GM20000 (cell line): ENCODE measurements around the gene SLIT3.
A peak's percentile ranks its signal among the peaks of the same experiment; 100 is the strongest.

Experiments
- DNase-seq: peaks from one replicate; pipeline ENCODE4 v3.0.0; 2012; ENCODE audit warnings: low spot score
- TF ChIP-seq, protein P1 (sequence below): IDR thresholded peaks from 2 replicates; pipeline ENCODE4 v1.5.1; 2012; ENCODE audit warnings: mild to moderate bottlenecking, control low read depth; ENCODE audit errors: extremely low read depth, missing control alignments

The SLIT3 gene

GRCh38 chr5:168951769-168952168 is 349.2 kb downstream of the SLIT3 start:
- TF ChIP-seq, protein P1, sequence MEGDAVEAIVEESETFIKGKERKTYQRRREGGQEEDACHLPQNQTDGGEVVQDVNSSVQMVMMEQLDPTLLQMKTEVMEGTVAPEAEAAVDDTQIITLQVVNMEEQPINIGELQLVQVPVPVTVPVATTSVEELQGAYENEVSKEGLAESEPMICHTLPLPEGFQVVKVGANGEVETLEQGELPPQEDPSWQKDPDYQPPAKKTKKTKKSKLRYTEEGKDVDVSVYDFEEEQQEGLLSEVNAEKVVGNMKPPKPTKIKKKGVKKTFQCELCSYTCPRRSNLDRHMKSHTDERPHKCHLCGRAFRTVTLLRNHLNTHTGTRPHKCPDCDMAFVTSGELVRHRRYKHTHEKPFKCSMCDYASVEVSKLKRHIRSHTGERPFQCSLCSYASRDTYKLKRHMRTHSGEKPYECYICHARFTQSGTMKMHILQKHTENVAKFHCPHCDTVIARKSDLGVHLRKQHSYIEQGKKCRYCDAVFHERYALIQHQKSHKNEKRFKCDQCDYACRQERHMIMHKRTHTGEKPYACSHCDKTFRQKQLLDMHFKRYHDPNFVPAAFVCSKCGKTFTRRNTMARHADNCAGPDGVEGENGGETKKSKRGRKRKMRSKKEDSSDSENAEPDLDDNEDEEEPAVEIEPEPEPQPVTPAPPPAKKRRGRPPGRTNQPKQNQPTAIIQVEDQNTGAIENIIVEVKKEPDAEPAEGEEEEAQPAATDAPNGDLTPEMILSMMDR = no peak
- DNase-seq = no peak

- TF ChIP-seq, protein P1 = no peak
- DNase-seq = no peak
Measured at GRCh38 chr5:168951356-168951755, 349.6 kb downstream of the SLIT3 start.

DNA sequence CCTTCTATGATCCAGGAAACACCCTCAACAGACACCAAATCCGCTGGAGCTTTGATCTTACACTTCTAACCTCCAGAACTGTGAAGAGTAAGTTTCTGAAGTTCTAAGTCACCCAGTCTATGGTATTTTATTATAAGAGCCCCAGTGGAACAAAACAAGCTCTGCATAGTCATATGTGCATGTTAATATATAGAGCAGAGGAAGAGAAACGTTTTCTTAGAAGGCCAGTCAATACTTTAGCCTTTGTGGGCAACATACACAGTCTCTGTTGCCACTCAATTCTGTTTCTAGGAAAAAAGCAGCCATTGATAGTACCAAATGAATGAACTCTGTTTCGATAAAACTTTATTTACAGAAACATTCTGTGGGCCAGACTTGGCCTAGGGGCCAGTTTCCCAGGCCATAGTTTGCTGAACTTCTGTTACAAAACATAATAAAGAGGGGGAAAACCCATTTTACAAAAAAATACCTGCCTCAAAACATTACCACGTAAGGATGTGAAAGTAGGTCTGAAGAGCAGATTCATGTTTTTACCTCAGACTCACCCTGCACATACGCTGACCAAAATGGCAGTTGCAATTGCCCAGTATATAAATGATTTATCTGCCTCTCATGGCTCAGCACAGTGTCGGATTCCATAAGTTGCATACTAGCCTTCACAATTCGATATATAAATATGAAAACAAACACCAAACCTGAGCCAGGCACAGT is 350.5 kb downstream of the SLIT3 start:
- TF ChIP-seq, protein P1 = no peak
- peak; percentile 18 for DNase-seq

DNA sequence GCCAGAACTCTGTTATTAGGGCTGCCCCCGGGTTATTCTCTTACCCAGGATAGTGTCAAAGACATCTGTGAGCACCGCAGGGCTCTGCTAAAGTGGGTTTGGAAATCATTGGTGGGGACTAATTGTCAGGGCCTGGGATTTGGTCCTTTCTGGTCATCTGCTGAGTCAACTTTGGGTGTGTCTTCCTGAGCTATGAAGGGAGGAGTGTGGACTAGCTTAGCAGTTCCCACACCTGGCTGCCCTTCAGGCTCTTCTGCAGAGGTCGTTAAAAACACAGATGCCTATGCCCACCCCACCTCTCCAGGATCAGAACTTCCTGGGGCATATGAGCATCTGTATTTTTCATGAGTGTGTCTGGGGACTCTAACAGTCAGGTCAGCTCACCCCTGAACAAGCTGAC is 352.2 kb downstream of the SLIT3 start:
- no peak for DNase-seq
- TF ChIP-seq, protein P1 = no peak

DNA sequence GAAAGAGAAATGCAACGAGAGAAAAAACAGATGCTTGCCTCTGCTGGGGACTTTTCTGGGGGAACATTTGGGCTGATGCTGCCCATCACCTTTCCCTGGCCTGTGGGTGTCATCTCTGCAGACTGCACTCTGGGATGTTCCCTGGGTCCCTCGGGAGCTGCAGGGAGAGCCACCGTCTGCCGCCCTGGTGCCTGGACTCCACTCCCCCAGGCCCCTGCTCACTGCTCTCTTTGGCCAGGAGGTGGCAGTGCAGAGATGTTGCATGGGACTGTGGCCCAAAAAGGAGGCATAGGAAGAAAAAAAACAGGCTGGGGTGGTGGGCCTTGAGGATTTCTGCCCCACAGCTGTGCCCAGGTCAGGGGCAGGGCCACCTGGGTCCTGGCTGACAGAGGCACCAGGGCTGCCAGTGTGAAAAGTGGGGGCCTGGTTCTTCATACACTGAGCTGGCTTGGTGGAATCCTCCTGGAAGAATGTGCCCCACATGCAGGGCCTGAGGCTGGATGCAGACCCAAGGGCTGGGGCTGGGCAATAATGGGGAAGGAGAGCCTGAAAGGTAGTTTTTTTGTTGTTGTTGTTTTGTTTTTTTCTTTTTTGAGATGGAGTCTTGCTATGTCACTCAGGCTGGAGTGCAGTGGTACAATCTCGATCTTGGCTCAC is 353.6 kb downstream of the SLIT3 start:
- TF ChIP-seq, protein P1 = peak; percentile 82
- DNase-seq = peak; percentile 51

- TF ChIP-seq, protein P1 = peak; percentile 1
- no peak for DNase-seq
Measured at GRCh38 chr5:168946363-168946762, 354.6 kb downstream of the SLIT3 start.

DNA sequence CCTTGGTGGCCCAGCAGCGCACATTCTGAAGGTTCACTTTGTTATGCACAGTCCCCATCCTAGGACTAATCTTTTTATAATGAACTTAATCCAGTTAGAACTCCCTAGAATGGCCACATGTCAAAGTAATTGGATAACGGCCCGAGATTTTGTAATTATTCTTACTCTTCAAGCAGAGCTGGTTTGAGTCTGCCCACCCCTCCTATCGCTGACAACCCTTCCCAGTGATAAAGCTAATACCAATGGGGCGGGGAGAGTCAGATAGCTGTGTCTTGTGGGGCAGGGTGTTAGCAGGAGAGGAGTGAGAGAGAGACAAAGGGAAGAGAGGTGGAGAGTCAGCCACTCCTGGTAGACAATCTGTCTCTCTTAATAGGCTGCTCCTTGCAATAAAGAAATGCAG is 356.9 kb downstream of the SLIT3 start:
- no peak for DNase-seq
- TF ChIP-seq, protein P1 = no peak
